Testis (tissue), 2 donors: ENCODE results near the gene ZNF740.

Experiments
- POLR2A ChIP-seq: fragments of 450-650 bp; IDR thresholded peaks from one replicate; pipeline ENCODE4 v1.6.1; 2017; ENCODE audit warnings: antibody characterized with exemption, mild to moderate bottlenecking, moderate library complexity
- TF ChIP-seq, protein P1 (sequence below), 3 experiments: fragments of 450-650 bp in 2 of 3; fragments of 200-600 bp in 1 of 3; sonication (generic) in 1 of 3; IDR thresholded peaks; one replicate each; pipeline ENCODE4 v1.5.1; 2016 to 2019; ENCODE audit warnings: antibody characterized with exemption in 3 of 3, mild to moderate bottlenecking in 2 of 3, moderate library complexity in 1 of 3

DNA sequence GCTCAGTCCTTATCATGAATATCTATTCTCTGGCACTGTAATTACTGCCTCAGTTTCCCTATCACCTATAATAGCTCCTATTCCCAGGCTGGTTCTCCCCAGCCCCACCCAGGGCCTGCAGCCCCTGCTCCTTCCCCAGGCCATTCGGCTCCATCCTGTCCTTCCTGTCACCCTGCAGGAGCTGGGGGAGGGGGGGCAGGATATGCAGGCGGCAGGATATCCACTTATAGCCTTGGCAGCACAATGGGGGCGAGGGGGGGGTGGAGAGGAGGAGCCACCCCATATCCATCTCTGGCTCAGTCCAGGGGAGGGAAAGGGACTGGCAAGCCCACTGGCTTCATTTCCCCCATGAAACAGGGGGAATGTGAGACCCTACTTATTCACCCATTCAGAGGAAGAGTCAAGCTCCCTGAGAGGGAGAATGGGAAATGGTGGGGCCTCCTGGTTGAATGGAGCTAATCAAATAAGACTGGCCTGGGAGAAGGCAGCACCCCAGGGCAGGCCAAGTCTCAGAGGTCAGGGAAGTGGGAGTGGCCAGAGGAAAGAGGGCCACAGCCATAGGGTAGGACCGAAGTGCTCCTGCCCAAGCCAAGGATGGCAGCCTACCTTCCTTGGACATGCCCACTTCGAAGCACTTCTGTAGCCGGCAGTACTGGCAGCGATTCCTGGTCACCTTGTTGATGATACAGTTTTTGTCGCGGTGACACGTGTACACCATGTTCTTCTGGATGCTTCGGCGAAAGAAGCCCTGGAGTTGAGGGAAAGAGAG is 34.3 kb downstream of the ZNF740 start:
- TF ChIP-seq, protein P1, sequence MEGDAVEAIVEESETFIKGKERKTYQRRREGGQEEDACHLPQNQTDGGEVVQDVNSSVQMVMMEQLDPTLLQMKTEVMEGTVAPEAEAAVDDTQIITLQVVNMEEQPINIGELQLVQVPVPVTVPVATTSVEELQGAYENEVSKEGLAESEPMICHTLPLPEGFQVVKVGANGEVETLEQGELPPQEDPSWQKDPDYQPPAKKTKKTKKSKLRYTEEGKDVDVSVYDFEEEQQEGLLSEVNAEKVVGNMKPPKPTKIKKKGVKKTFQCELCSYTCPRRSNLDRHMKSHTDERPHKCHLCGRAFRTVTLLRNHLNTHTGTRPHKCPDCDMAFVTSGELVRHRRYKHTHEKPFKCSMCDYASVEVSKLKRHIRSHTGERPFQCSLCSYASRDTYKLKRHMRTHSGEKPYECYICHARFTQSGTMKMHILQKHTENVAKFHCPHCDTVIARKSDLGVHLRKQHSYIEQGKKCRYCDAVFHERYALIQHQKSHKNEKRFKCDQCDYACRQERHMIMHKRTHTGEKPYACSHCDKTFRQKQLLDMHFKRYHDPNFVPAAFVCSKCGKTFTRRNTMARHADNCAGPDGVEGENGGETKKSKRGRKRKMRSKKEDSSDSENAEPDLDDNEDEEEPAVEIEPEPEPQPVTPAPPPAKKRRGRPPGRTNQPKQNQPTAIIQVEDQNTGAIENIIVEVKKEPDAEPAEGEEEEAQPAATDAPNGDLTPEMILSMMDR (IDR thresholded peaks at IDR 0.05) = no peak
- no peak for TF ChIP-seq POLR2A
